Measurements from ENCODE around the gene UBE2O.

Gene UBE2O

DNA sequence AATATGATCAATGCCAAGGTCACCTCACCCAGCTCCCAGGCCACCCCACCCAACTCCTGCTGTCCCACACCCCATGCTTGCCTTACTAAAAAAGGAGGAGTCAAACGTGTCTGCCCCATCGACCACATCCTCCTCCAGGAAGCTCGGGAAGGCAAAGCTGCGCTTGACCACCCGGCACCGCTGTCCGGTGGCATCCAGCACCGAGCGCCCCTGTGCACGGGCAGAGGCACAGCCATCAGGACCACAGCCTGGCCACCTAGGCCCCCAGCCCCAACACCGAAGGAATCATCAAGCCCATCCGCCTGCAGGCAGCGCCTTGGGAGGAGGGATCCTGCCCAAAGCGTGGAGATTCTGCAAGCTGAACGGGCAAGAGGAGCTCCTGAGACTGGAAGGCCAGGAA, 24.6 kb upstream of the UBE2O start:
- TF ChIP-seq GATA2 (IDR thresholded peaks at IDR 0.05; ENCODE audit: low read depth, low read length) (no peak), GATA3 (IDR thresholded peaks at IDR 0.05; ENCODE audit: low read depth, low read length) (no peak)

DNA sequence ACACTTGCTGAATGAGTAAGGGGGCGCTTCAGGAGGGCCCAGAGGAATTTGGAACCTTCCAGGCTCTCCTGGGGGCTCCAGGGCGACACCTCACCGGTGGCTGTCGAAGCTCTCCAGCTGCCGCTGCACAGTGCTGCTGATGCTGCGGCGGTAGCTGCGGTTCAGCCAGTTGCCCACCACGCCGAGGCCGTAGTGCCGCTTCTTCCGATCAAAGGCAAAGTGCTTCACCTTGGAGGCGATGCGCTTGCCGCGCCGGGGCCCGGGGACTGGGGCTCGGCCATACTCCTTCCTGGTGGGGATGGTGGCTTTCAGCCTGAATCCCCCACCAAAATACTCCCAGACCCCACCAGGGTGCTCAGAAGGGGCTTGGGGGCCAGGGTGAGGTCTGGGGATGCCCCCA, 23.8 kb upstream of the UBE2O start:
- no peak for TF ChIP-seq GATA3 (IDR thresholded peaks at IDR 0.05; ENCODE audit: low read depth, low read length)
- no peak for TF ChIP-seq GATA2 (IDR thresholded peaks at IDR 0.05; ENCODE audit: low read depth, low read length)

DNA sequence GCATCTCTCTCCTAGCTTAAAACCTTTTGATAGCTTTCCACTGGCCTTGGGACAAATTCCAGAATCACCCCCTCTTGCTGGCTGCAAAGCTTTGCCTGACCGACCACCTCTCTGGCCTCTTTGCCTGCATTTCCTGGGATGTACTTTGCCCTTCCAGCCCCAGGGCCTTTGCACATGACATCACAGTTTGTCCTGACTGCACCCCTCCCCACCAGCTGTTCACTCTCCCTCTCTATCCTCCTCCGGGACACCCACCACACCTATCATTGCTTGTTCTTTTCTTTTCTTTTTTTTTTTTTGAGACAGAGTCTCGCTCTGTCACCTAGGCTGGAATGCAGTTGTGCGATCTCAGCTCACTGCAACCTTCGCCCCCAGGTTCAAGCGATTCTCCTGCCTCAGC, 22.4 kb upstream of the UBE2O start:
- no peak for TF ChIP-seq GATA2 (IDR thresholded peaks at IDR 0.05; ENCODE audit: low read depth, low read length)
- no peak for TF ChIP-seq GATA3 (IDR thresholded peaks at IDR 0.05; ENCODE audit: low read depth, low read length)

DNA sequence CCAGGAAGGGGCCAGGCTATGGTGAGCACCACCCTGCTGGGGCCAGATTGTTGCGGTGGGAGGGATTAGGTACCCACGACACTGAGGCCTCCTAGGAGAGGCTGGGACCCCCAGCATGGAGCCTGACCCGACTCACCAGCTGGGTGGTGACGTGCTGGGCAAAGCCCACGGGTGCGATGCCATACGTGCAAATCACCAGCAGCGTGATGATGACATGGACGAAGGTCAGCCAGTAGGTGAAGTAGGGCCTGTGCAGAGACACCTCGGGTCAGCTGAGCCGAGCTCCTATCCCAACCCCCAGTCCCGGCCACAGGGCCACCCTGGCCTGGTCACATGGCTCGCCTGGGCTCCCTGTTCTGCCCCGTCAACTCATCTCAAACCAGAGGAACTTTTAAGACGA, 21.9 kb upstream of the UBE2O start:
- TF ChIP-seq GATA2 (IDR thresholded peaks at IDR 0.05; ENCODE audit: low read depth, low read length) (no peak), GATA3 (IDR thresholded peaks at IDR 0.05; ENCODE audit: low read depth, low read length) (no peak)

DNA sequence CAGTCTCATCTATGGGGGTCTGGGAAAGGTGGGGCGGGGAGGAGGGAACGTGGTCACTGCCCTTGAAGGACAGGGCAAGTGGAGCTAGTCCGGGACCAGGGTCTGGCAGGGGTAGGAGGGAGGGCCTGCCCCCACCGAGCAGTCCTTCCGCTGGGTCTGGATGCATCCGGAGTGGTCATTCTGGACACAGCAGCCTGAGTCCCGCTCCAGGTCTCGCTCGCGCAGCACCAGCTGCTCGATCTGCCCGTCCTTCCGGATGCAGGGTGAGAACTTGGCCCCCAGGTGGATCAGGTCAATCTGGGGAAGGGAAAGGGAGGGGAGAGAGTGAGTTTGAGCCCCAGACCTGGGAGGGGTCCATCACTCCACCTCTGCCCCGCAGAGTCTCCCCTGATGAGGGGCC, 21.3 kb upstream of the UBE2O start:
- no peak for TF ChIP-seq GATA3 (IDR thresholded peaks at IDR 0.05; ENCODE audit: low read depth, low read length)
- TF ChIP-seq GATA2 (IDR thresholded peaks at IDR 0.05; ENCODE audit: low read depth, low read length) = no peak

DNA sequence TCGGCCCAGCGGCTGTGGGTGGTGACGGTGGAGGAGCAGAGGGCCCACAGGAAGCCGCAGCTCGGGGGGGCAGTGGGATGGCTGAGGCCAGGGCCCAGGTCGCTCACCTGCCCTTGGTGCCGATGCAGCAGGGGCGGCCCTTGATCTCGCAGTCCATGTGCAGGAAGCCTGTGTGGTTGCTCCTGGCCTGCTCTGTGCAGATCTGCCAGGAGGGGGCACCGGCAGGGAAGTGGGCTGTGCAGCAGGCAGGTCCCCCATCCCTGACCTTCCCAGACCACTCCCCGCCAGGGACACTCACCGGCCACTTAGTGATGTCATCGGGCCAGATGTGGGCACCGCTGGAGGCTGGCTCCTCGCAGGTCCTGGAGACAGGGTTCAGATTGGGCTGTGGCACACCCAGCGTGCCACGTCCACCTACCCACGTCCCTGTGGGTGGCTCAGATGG, 20.6 kb upstream of the UBE2O start:
- TF ChIP-seq GATA3 (IDR thresholded peaks at IDR 0.05; ENCODE audit: low read depth, low read length) = no peak

DNA sequence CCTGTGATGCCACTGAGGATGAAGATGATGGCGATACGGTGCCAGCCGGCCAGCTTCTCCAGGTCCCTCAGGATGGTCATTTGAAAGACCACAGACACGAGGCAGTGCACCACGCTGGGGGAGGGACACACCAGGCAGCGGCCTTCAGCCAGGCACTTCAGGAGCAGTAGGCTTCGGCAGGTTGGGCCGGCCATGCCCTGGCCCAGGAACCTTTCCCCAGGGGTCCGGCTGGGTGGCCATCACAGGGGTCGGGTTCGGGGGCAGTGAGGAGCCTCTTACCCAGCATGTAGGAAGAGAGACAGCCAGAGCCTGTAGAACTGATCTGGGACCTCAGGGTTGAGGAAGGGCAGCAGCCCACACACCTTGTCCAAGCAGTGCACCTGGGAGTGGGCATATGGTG, 19.8 kb upstream of the UBE2O start:
- TF ChIP-seq GATA2 (IDR thresholded peaks at IDR 0.05; ENCODE audit: low read depth, low read length) (no peak), GATA3 (IDR thresholded peaks at IDR 0.05; ENCODE audit: low read depth, low read length) (no peak)

DNA sequence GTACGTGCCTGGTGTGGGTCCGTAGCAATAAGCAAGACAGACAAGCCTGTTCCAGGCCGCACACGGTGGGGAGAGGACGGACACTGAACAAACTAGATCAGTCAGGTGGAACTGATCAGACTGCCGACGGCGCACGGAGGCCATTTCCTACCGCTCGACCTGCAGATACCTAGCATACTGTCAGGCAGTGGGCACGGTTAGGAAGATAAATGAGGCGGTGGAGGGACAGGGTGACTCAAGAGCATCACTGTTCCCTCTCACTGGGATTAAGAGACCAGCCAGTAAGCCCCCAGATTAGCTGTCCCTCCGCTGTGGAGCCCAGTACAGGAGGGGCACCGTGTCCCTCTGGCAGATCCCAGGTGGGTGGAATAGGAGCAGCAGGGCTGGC, 19.3 kb upstream of the UBE2O start:
- TF ChIP-seq GATA3 (IDR thresholded peaks at IDR 0.05; ENCODE audit: low read depth, low read length) (no peak), GATA2 (IDR thresholded peaks at IDR 0.05; ENCODE audit: low read depth, low read length) (no peak)

DNA sequence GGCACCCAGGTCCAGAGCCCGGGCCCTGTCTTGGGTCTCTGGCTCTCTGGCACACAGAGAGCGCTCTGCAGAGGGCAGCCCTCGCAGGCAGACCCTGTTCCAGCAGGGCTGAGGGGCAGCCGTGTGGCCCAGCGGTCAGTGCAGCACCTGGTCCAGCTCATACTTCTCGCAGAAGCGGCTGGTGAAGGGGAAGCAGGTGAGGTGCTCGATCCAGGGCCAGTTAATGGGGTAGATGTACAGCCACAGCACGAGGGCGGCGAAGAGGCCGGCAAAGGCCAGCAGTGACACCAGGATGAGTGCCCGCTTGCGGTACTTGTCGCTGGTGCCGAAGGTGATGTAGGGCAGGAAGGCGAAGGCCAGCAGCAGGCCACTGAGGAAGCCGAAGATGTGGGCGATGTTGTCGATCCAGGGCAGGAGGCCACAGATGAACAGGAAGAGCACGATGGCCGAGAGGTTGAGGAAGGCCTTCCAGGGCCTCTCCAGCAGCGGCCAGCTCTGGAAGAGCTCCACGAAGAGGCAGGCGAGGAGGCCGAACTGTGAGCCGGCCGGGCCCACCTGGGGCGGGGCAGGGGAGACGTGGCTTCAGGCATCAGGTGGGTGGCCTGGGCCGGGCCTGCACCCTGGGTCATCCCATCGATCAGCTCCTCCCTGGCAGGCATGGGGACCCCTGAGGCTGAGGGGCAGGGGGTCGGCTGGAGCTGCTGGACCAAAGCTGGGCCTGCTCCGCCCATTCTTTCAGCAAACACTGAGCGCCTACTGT, 18.7 kb upstream of the UBE2O start:
- TF ChIP-seq GATA3 (IDR thresholded peaks at IDR 0.05; ENCODE audit: low read depth, low read length) (no peak), GATA2 (IDR thresholded peaks at IDR 0.05; ENCODE audit: low read depth, low read length) (no peak)

DNA sequence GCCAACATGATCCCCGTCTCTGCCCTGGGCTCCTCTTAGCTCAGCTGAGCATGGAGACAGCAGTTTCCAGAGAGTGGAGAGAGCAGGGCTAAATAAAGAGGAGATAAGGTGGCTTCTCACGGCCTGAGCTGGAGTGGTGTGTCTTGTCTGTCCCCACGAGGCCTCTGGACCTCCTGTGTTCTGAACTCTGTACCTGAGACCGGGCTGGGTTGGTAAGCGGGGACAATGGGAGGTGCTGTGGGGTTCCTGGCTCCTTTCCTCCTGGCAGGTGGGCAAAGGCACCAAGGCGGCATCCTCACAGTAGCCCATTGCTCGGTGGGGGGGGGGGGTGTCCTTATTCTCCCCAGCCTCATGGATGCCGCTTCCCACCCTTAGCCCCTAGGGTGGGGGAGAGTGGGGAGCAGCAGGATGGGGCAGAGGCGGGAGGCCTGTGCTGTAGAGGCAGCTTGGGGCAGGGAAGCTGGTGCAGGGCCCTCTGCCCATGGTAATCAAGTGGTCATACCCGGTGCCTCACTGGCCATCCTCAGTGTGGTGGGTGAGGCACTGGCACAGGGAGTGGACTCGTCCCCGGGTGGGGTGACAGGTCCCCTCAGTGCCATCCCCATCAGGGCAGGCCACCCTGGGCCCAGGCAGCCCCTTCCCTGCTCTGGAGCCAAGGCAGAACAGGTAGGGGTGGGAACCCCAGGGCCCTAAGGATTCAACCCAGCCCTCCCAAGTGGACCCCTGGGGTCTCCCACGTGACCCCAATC, 17.2 kb upstream of the UBE2O start:
- TF ChIP-seq GATA2 (IDR thresholded peaks at IDR 0.05; ENCODE audit: low read depth, low read length) (no peak), GATA3 (IDR thresholded peaks at IDR 0.05; ENCODE audit: low read depth, low read length) (no peak)

DNA sequence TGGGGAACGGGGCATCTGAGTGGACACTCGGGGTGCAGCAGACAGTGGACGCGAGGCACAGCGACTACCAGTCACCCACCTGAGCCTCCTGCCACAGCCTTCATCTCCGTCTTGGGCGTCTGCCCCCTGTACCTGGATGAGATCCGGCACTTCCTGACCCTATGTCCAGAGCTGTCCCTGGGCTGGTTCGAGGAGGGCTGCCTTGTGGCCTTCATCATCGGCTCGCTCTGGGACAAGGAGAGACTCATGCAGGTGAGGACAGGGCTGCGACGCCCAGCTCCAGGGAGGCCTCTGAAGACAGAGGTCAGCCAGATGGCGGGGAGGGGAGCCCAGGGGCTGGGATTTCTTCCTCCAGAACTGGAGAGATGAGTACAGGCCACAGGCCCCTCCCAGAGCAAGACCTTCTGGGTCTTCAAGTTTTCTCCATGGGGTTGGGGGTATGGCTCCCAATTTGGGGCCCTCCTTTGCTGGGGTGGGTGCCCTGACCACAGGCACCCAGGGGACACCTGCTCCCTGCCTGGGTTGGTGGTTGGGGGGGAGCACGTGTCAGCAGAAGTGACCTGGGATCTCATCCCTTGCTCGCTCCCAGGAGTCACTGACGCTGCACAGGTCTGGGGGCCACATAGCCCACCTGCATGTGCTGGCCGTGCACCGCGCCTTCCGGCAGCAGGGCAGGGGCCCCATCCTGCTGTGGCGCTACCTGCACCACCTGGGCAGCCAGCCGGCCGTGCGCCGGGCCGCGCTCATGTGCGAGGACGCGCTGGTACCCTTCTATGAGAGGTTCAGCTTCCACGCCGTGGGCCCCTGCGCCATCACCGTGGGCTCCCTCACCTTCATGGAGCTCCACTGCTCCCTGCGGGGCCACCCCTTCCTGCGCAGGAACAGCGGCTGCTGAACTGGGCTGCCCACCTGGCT, 16.4 kb upstream of the UBE2O start:
- TF ChIP-seq GATA3 (IDR thresholded peaks at IDR 0.05; ENCODE audit: low read depth, low read length) = no peak
- no peak for TF ChIP-seq GATA2 (IDR thresholded peaks at IDR 0.05; ENCODE audit: low read depth, low read length)

DNA sequence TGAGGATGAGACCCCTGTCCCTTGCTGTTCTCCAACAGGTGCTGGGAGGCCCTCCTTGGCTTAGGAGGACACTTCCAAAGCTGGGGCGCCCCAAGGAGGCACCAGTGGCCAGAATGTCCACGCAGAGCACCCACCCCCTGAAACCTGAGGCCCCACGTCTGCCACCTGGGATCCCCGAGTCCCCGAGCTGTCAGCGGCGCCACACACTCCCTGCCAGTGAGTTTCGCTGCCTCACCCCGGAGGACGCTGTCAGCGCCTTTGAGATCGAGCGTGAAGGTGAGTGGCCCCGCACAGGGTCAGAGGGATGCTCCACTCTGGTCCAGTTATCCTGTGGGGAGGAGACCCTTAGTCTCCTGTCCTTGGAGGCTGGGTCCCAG, 15.7 kb upstream of the UBE2O start:
- no peak for TF ChIP-seq GATA2 (IDR thresholded peaks at IDR 0.05; ENCODE audit: low read depth, low read length)
- no peak for TF ChIP-seq GATA3 (IDR thresholded peaks at IDR 0.05; ENCODE audit: low read depth, low read length)

DNA sequence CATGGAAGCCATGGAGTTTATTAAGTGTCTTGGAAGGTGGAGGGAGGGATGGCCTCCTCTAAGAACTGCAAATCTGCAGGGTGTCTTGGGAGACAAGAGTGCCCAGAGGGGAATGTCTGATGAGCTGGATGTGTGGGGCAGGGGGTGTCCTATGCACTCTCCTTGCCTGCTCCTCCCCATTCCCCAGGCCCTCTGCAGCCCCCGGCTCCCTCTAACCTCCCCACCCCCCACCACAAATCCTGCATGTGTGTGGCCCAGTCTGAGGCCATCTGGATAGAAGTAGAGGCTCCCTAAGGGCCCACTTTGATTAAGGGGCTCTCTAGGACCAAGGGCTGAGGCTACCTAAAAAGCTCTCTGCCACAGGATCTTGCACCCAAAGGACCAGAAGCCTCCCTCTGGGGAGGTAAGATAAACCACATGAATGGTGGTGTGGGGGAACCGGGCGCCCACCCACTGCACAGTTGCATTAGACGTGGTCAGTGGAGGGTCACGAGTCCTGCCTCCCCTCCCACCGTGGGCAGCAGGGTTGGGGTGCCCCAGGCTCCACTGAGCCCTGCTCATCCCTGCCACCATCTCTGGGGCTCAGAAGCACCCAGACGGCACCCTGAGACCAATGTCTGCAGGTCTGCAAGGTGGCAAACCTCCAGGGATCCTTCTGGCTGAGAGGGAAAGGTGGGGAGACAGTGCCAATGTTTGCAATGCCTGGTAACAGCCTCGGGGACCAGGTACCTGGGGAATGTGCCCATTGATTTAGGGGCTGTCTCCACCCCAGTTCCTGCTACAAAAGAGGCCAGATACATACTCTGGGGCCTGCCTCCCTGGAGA, 15.1 kb upstream of the UBE2O start:
- TF ChIP-seq GATA2 (IDR thresholded peaks at IDR 0.05; ENCODE audit: low read depth, low read length) = no peak

DNA sequence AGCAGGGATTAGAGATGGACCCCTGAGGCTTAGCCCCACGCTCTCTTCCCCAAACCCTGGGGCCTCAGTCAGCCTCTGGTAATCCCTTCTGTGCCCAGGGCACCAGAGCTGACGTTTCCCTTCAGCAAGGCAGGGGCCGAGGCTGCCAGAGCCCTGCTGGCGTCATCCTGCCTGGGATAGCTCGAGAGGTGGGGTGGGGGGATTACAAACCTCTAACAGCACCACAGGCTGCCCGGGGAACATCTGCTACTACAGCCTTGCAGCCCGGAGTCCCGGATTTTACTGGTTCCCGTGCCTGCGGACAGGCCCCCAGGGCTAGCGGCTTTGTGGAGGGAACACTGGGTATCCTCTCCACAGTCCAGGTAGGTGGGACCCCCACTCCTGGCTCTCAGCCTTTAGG, 14.4 kb upstream of the UBE2O start, which contains the start of gene AANAT:
Gene AANAT, plus strand, starts transcription at position 238 of the 400 bp plus-strand sequence. CDS start 1,144 bp downstream, outside the sequence.
- TF ChIP-seq GATA2 (IDR thresholded peaks at IDR 0.05; ENCODE audit: low read depth, low read length) = no peak
- no peak for TF ChIP-seq GATA3 (IDR thresholded peaks at IDR 0.05; ENCODE audit: low read depth, low read length)
